ENCODE results near the gene CMPK1.
"Not testable (repeated sequence)": the region's sequence is repeated elsewhere in the genome, so short reads cannot be mapped to it uniquely, and the experiment has no call there.

CMPK1 gene

GRCh38 chr1:47338249-47339077, 4.9 kb downstream of the CMPK1 start:
- no peak for DNase-seq

DNA sequence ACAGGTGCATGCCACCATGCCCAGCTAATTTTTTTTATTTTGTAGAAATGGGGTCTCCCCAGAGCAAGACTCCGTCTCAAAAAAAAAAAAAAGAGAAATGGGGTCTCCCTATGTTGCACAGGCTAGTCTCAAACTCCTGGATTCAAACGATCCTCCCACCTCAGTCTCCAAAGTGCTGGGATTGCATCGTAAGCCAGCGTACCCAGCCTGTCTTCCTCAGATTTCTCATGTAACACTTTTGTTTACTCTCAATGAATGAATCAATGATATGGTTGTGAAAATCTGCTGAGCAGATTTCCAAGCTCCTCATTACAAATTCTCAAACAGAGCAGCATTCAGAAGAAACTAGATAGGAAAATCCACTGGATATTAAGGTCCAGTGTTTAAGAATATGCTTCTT, 6.6 kb downstream of the CMPK1 start:
- no peak for DNase-seq

DNA sequence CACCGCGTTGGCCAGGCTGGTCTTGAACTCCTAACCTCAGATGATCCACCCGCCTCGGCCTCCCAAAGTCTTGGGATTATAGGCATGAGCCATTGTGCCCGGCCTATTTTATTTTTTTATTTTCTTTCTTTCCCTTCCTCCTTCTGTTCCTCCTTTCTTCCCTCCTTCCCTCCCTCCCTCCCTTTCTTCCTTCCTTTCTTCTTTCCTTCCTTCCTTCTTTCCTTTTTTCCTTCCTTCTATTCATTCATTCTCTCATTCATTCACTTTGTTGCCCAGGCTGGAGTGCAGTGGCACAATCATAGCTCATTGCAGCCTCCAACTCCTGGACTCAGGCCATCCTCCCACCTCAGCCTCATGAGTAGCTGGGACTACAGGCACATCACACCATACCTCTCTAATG, 13.4 kb downstream of the CMPK1 start:
- DNase-seq, result not testable (repeated sequence)

GRCh38 chr1:47347735-47348134, 14.1 kb downstream of the CMPK1 start:
- DNase-seq, result no peak

DNA sequence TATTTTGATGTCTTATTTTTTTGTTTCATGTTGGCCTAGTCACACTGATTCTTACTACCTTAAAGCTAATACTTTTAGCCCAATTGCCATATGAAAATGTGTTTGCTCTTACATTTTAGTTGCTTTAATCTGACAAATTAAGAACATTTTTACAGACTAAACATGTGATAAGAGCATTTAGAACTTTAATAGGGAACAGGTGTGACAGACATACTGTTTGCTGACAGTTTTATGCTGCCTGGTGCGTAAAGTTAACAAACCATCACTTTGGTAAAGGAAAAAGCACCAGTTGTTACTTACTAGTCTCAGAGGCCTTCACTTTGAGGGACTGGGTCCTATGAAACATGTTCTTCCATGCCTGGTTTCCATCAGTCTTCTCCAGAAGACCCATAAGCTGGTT, 14.7 kb downstream of the CMPK1 start:
- no peak for DNase-seq

- DNase-seq, result no peak
Measured at GRCh38 chr1:47351305-47351704, 17.7 kb downstream of the CMPK1 start.

- DNase-seq, result no peak
Measured at GRCh38 chr1:47361380-47361779, 27.8 kb downstream of the CMPK1 start.

DNA sequence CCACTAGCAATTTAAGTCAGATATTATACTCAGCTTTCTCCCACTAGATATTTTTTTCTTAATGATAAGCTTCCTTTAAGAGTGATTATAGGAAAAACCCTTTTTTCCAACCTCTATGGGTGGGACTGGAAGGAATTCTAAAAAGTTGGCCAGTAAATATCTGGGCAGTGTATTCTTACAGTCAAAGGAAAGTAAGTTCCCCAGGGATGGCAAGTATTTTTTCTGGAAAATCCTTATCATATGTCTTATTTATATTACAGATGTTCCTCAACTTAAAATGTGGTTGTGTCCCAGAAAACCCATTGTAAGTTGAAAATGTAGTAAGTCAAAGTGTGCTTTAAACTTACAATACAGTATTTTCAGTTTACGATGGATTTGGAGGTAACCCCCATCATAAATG, 29.2 kb downstream of the CMPK1 start:
- no peak for DNase-seq

DNA sequence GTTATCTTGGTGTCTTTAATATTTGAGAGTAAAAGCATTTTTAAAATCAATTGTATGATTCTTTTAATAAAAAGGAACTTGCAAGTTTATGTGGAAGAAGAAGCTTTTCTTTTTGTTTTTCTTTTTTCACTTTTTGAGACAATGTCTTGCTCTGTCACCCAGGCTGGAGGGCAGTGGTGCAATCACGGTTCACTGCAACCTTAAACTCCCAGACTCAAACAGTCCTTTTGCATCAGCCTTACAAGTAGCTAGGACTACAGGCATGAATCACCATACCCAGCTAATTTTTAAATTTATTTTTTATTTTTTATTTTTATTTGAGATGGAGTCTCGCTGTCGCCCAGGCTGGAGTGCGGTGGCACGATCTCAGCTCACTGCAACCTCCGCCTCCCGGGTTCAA, 34.1 kb downstream of the CMPK1 start:
- no peak for DNase-seq

GRCh38 chr1:47371016-47371517, 37.5 kb downstream of the CMPK1 start:
- DNase-seq, result no peak

DNA sequence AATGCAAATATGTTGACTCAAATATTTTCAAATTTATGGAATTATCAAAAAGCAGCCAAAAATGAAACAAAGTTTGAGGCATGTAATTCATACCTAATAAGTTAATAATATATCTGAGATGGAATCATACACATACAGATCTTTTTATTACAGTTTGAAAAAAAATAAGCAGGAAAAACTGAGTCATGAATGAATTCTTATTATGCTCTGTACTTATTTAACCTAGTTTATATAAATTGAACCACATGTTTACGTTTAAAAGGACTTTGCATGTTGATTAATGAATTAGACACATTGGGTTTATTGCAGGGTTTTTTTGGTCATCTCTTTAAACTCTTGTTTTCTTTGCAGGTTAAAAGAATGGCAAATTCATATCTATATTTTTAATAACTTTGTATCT, 40.9 kb downstream of the CMPK1 start:
- no peak for DNase-seq

- DNase-seq, result no peak
Measured at GRCh38 chr1:47378147-47378546, 44.6 kb downstream of the CMPK1 start.

- no peak for DNase-seq
Measured at GRCh38 chr1:47380699-47381098, 47.1 kb downstream of the CMPK1 start.

DNA sequence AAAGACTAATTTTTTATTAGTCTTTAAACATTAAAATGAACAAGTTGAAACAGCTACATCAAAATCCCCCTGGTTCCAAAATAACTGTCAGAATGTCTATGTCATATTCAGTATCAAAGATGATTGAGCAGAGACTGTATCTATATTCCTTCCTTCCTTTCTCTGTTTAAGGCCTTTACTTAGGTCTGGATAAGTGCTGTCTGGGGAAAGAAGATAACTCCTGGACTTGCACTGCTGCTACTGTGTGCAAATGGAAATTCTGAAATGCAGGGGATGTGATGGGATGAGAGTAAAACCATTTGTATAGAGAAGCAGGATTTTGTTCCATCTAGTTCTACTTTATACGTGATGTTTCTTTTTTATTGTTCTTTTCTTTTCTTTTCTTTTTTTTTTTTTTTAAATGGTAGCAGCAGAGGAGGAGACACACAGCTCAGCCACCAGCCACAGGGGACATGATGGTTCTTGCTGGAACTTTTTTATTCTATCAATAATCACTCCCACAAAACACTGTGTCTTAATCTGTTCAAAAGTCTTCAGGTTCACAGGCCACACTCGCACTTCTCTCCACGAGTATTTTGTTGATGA, 48.9 kb downstream of the CMPK1 start:
- no peak for DNase-seq

GRCh38 chr1:47384083-47384482, 50.5 kb downstream of the CMPK1 start:
- no peak for DNase-seq

DNA sequence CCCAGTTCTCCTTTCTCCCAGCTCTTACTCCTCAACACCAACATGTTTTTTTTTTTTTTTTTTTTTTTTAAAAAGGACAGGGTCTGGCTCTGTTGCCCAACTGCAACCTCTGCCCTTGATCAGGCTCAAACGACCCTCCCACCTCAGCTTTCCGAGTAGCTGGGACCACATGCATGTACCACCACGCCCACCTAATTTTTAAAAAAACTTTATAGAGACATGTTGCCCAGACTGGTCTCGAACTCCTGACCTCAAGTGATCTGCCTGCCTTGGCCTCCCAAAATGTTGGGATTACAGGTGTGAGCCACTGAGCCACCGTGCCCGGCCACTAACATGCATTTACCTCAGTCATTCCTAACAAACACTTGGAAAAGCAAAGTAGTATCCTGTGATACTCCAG, 51.4 kb downstream of the CMPK1 start:
- DNase-seq, result no peak

DNA sequence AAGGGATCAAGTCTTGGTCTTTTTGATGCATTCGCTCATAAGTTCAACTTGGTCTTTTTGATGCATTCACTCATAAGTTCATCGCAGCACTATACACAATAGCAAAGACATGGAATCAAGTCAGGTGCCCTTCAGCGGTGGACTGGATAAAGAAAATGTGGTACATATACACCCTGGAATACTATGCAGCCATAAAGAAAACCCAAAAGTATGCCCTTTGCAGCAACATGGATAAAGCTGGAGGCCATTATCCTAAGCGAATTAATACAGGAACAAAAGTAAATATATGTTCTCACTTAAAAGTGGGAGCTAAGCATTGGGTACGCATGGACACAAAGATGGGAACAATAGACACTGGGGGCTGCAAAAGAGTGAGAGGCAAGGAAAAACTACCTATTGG, 52.7 kb downstream of the CMPK1 start:
- no peak for DNase-seq

DNA sequence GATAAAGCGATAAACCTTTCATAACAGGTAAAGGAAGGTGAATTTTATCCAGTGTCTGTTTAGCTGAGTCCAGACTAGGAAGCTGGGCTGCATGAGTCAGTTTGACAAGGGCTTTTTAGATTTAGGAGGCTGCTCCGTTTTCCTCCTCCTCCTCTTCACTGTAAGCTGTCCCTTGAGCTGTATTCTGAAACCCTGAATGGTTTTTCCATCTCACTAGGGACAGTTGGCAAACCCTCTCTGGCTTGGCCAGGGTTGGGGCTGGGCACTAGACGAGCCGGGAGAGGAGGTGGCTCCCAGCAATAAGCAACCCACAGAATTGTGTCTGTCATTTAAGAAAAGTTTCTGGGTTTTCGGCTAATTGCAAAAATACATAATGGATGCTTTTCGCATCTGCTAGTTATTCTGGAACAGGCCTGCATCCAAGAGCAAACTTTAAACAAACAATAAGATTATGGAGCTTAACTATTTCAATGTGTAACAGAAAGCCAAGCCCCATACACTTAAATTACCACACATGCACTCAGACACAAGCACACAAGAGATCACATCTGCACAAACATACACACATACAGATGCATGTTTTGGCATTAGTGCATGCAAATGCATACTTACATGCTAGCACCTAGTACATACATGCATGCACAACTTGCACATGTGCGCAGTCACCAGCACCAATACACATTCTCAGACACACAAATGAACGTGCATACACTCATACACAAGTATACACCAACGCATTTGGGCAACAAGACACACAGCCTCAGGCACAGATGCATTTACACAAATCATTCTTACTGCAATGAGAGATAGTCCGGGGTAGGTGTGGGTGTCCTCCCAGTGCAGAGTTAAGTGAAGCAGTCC, 54.7 kb downstream of the CMPK1 start:
- DNase-seq, result no peak

DNA sequence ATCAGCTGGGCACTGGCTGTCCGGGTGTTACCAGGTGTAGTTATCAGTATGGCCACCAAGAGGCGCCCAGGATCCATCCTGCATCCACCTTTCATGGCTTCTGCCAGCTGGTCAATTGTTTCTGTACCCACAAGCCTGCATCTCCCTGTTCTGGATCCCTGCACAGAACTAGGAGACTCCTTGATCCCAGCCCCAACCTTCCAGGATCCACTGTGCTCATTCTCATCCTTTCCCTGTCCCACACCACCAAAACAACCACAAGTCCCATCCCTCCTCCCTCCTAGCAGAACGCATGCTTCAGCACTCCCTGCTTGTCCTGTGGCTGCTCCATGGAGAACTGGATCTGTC, 55.3 kb downstream of the CMPK1 start:
- DNase-seq, result peak in 1 of 2 experiments; percentile 49

GRCh38 chr1:47389731-47390130, 56.1 kb downstream of the CMPK1 start:
- no peak for DNase-seq

DNA sequence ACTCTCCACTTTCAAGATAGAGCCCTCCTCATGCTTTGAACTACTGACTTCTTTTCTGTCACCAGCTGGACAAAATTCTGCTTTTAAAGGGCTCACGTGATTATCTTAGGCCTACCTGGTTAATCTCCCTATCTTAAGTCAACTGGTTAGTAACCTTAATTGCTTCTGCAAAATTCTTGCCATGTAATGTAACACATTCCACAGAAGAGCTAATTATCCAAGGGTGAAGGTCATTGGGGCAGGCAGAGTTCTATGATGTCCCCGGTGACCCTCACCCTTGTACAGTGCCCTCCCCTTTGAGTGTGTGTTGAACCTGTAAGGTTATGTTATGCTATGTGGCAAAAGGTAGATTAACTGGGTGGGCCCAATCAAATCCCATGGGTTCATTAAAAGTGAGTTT, 57.3 kb downstream of the CMPK1 start:
- no peak for DNase-seq

DNA sequence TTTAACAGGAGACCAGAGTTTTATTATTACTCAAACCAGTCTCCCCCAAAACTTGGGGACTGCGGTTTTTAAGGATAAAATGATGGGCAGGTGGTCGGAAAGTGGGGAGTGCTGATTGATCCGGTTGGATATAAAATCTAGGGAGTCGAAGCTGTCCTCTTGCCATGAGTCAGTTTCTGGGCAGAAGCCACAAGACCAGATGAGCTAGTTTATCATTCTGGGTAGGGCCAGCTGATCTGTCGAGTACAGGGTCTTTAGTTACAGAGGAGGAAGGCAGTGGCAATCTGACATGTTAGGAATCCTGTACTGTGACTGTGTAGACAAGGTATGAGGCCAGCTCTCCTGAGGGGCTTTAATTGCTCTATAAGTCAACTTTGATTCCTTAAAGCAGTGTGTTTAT, 59.6 kb downstream of the CMPK1 start:
- DNase-seq, result no peak

GRCh38 chr1:47395433-47395832, 61.8 kb downstream of the CMPK1 start:
- no peak for DNase-seq

Measured in SW 1271 (cell line).